ENCODE measurements around the gene SLC50A1. TPM values are rescaled to one million over a fixed set of nuclear protein-coding genes. Genes with fewer than 3 reads are reported as not detected.

SLC50A1 gene
- total and polyA plus RNA-seq, 8 donors: 31.9 to 64.6 (median 36.0) TPM

DNA sequence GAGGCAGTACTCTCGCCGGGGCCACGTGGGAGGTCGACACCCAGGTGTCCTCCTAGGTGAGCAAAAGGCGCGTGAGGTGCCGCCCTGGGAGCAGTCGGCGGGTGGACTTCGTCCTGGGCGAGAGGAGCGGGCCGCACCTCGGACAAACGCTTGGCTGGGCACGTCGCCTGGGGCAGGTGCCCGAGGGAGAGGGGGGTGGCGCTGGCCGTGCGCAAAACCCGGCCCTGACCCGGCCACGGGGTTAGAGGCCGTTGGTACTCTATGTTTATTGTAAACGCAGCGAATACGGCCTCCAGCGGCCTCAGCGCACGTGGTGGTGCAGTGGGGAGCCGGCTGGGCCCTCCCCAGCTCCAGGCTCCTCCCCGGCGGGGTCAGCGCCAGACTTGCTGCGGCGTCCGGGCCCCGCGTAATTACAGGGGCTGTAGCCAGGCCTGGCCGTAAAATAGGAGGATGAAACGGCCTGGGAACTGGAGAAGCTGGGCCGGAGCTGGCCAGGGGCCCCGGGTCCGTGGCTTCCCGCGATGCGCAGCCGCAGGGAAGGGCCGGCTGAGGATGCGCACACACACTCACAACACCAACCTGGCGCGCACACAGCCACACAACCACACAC is 9.6 kb upstream of the SLC50A1 start:
- ATAC-seq (peak; percentile 41), DNase-seq (peak in 3 of 4 donors; percentile 57 to 86 (median 69))
- H3K27ac ChIP-seq: peak overlapping the region; percentile 84 to 86
- intact Hi-C loops (cut with DNase I): no loop called here
- peaks cover 33 to 61% of the 10 kb centered on the region in 2 donors for H3K4me1 ChIP-seq
- peak overlapping the region in 1 of 2 donors; percentile 66 for H3K4me3 ChIP-seq
- peaks cover 0 to under 1% of the 10 kb centered on the region in 2 donors for H3K36me3 ChIP-seq
- TF ChIP-seq, protein P1, sequence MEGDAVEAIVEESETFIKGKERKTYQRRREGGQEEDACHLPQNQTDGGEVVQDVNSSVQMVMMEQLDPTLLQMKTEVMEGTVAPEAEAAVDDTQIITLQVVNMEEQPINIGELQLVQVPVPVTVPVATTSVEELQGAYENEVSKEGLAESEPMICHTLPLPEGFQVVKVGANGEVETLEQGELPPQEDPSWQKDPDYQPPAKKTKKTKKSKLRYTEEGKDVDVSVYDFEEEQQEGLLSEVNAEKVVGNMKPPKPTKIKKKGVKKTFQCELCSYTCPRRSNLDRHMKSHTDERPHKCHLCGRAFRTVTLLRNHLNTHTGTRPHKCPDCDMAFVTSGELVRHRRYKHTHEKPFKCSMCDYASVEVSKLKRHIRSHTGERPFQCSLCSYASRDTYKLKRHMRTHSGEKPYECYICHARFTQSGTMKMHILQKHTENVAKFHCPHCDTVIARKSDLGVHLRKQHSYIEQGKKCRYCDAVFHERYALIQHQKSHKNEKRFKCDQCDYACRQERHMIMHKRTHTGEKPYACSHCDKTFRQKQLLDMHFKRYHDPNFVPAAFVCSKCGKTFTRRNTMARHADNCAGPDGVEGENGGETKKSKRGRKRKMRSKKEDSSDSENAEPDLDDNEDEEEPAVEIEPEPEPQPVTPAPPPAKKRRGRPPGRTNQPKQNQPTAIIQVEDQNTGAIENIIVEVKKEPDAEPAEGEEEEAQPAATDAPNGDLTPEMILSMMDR (IDR thresholded peaks at IDR 0.05): no peak
- peaks cover 0 to 57% of the 10 kb centered on the region in 2 donors for H3K27me3 ChIP-seq
- H3K9me3 ChIP-seq: no peaks in the 10 kb centered on the region

DNA sequence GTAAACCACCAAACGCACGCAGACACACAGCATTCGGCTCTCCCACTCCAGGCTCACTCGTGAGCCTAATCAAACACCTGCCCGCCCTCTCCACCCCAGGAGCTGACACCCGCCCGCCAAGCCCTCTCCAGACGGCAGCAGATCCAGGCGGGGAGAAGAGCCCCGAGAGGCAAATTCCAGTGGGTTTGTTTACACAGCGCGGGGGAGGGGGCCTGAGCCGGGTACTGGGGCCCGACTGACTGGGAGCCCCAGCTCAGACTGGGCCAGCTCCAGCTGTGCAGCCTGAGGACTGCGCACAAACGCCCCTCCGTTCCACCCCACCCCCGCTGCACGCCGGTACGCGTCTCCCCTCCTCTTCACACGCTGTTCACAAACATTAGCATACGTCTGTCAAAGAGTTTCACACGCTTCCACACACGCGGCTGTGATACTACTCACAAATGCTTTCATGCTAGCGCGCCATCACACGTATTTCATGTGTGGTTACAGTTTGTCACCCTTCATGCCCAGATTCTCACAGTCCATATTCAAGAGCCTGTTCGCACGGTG is 9.0 kb upstream of the SLC50A1 start:
- H3K27me3 ChIP-seq: peaks cover 0 to 57% of the 10 kb centered on the region in 2 donors
- no peaks in the 10 kb centered on the region for H3K9me3 ChIP-seq
- peaks cover 0 to 6% of the 10 kb centered on the region in 2 donors for H3K36me3 ChIP-seq
- TF ChIP-seq, protein P1 (IDR thresholded peaks at IDR 0.05): no peak
- intact Hi-C loops (cut with DNase I): no loop called here
- peaks cover 33 to 65% of the 10 kb centered on the region in 2 donors for H3K4me1 ChIP-seq
- ATAC-seq (peak; percentile 64), DNase-seq (peak in 3 of 4 donors; percentile 68 to 90 (median 88))
- peak overlapping the region; percentile 84 to 86 for H3K27ac ChIP-seq
- peak overlapping the region; percentile 66 to 69 for H3K4me3 ChIP-seq

DNA sequence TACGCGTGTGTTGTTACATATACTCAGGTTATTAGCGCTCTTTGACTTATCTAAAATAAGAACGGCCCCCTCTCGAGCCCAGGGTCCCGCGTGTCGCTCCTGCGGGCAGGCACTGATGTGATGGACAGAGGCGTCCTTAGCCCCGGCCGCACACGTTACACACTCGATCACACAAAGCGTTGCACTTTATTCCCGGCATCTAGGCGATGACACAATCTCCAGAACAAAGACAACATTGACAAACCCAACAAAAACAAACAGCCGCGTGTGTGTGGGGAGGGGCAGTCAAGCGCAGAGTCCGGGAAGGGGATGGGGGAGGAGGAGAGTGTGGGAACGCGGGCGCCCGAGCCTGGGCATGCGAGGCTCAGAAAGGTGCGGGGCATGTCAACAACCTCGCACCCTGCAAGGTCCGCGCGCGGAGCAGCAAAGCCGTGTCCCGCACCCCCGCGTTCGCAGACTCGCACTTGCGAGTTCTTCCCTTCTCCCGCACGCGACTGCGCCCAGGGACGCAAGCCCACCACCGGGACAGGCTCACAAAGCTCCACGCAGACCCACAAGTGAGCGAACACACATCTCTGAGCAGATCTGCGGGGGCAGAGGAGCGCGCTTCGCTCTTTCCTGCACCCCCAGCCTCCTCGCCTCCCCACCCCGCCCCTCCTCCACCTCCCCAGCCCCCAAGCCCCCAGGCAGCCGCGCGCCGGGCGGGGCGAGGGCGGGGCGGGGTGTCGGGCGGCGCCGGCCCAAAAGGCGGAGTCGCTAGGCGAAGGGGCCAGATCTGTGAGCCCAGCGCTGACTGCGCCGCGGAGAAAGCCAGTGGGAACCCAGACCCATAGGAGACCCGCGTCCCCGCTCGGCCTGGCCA is 8.3 kb upstream of the SLC50A1 start, which contains the start of gene EFNA1:
Gene EFNA1 (plus strand): TSS at position 772 of the 862 bp plus-strand sequence. CDS start 102 bp downstream, outside the sequence.
- H3K36me3 ChIP-seq: peaks cover 0 to 12% of the 10 kb centered on the region in 2 donors
- H3K4me3 ChIP-seq: peak within 1 kb of the TSS; percentile 66 to 69
- H3K27me3 ChIP-seq: peaks cover 0 to 57% of the 10 kb centered on the region in 2 donors
- peak; percentile 50 for ATAC-seq
- peak; percentile 41 to 91 (median 74) for DNase-seq
- peak within 1 kb of the TSS; percentile 84 to 86 for H3K27ac ChIP-seq
- TF ChIP-seq, protein P1 (IDR thresholded peaks at IDR 0.05): no peak
- H3K4me1 ChIP-seq: peaks cover 33 to 71% of the 10 kb centered on the region in 2 donors
- no peaks in the 10 kb centered on the region for H3K9me3 ChIP-seq
- intact Hi-C loops (cut with DNase I): no loop called here

DNA sequence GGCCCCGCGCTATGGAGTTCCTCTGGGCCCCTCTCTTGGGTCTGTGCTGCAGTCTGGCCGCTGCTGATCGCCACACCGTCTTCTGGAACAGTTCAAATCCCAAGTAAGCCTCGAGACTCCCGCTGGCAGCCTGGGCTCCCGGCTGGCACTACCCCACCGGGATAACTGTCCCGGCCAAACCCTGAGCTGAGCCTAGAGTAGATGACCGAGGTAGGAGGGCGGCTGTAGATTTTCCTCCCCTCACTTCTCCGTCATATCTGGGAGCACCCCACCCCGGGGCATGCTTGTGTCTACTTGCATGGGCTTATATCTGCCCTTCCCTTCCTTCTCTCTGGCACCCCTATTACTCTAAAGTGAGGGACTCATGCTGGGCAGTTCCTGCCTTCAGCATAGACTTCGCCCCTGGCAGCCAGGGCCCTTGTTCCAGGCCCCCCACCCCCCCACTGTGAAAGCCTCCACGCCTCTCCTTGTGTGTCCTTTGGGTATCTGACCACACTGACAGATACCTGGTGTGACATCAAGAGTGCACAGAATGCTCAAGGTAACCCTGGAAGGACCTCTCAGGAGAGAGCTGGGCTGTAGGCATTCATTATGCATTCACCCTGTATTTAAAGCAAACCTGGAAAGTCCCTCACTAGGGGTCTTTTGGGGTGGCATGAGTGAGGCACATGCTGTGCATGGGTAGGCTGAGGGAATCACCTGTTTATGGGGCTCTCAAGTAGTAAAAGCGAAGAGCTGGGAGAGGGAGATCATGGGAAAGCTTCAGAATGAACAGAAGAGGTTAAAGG is 7.5 kb upstream of the SLC50A1 start:
- peaks cover 0 to 19% of the 10 kb centered on the region in 2 donors for H3K36me3 ChIP-seq
- intact Hi-C loops (cut with DNase I): no loop called here
- H3K27ac ChIP-seq: peak overlapping the region; percentile 84 to 86
- TF ChIP-seq, protein P1 (IDR thresholded peaks at IDR 0.05): no peak
- H3K9me3 ChIP-seq: no peaks in the 10 kb centered on the region
- peaks cover 33 to 77% of the 10 kb centered on the region in 2 donors for H3K4me1 ChIP-seq
- no peak for DNase-seq
- H3K27me3 ChIP-seq: peaks cover 0 to 57% of the 10 kb centered on the region in 2 donors
- H3K4me3 ChIP-seq: peak overlapping the region; percentile 66 to 69
- ATAC-seq: no peak

Measured in left lung (tissue), 10 donors.